A549 (cell line): ENCODE results near the gene CNNM2. TPM values are rescaled to one million over a fixed set of nuclear protein-coding genes. Genes with fewer than 3 reads are reported as not detected.

ENCODE experiments used
- ATAC-seq, 2 experiments: fragments of 200-7000 bp in 1 of 2; fragments of >200 bp in 1 of 2; cut with Nextera tagmentation in 1 of 2; cut with Tn5 transposase in 1 of 2; 3 replicates each; pipeline versions ENCODE4 v1.8.0 to v1.9.1; 2018 to 2020; ENCODE audit warnings: mild to moderate bottlenecking in 1 of 2, moderate library complexity in 1 of 2
- CTCF ChIA-PET: fragments of 300-600 bp; sonication (Branson Sonifier 250); formaldehyde crosslinking; extraction: SDS; loops from one replicate; lab custom pipeline; 2021; ENCODE audit warnings: antibody characterized with exemption, inconsistent platforms; lab: Yijun Ruan, JAX
- POLR2A ChIA-PET: fragments of 350-600 bp; formaldehyde crosslinking; extraction: SDS; loops from one replicate; lab custom pipeline; 2021; ENCODE audit warnings: antibody characterized with exemption, inconsistent platforms; lab: Yijun Ruan, JAX
- DNase-seq, 2 experiments: peaks; one replicate each; pipeline versions ENCODE4 v3.0.0 to v3.0.0-alpha.2; 2011 to 2016; ENCODE audit warnings: low read depth in 1 of 2, low spot score in 1 of 2
- FAIRE-seq: peaks from 2 replicates; lab custom pipeline; 2011; peaks lifted over from hg19 to GRCh38; lab: Jason Lieb, UNC
- H3K27ac ChIP-seq, 2 experiments: fragments of >200 bp; sonication (Bioruptor Twin); formaldehyde crosslinking; 3 replicates each; pipeline ENCODE4 v1.5.1; 2016 to 2017
- H3K4me1 ChIP-seq: fragments of >200 bp; sonication (Bioruptor Twin); formaldehyde crosslinking; 3 replicates; pipeline ENCODE4 v1.6.1; 2016
- H3K4me2 ChIP-seq: fragments of >200 bp; sonication (Bioruptor Twin); formaldehyde crosslinking; 3 replicates; pipeline ENCODE4 v1.6.1; 2016
- H3K4me3 ChIP-seq: fragments of >200 bp; sonication (Bioruptor Twin); formaldehyde crosslinking; 3 replicates; pipeline ENCODE4 v1.5.1; 2016
- H3K9me3 ChIP-seq: fragments of >200 bp; sonication (Bioruptor Twin); formaldehyde crosslinking; 3 replicates; pipeline ENCODE4 v1.6.1; 2016
- CBX8 ChIP-seq: fragments of 200-600 bp; sonication (generic); IDR thresholded peaks from 2 replicates; pipeline ENCODE4 v1.6.1; 2016
- E2F6 ChIP-seq: IDR thresholded peaks from 2 replicates; pipeline ENCODE4 v1.6.1; 2012; ENCODE audit warnings: low read depth, borderline replicate concordance
- EHMT2 ChIP-seq: fragments of 200-600 bp; sonication (generic); IDR thresholded peaks from 2 replicates; pipeline ENCODE4 v1.6.1; 2016; ENCODE audit warnings: antibody characterized with exemption, low read depth, mild to moderate bottlenecking, moderate library complexity
- EP300 ChIP-seq, 2 experiments: fragments of >200 bp; sonication (Bioruptor Twin); formaldehyde crosslinking; IDR thresholded peaks; 2 replicates in 1 of 2; 3 replicates in 1 of 2; pipeline ENCODE4 v1.6.1; 2016 to 2017
- ESRRA ChIP-seq: fragments of 150-350 bp; IDR thresholded peaks from 2 replicates; pipeline ENCODE4 v1.6.1; 2014; ENCODE audit warnings: mild to moderate bottlenecking, low read length, borderline replicate concordance
- FOSL2 ChIP-seq, 2 experiments: fragments of 450-650 bp in 1 of 2; fragments of >200 bp in 1 of 2; sonication (Bioruptor Twin) in 1 of 2; formaldehyde crosslinking; IDR thresholded peaks; 2 replicates each; pipeline versions ENCODE4 v1.5.0 to v1.6.1; 2016 to 2020; ENCODE audit warnings: mild to moderate bottlenecking in 1 of 2, moderate library complexity in 1 of 2
- FOXS1 ChIP-seq: fragments of 250-450 bp; sonication (Bioruptor Pico); IDR thresholded peaks from 2 replicates; pipeline ENCODE4 v1.5.0; 2020; ENCODE audit warnings: mild to moderate bottlenecking, moderate library complexity
- GATA3 ChIP-seq: IDR thresholded peaks from 2 replicates; pipeline ENCODE4 v1.6.1; 2012; ENCODE audit warnings: borderline replicate concordance
- HDAC2 ChIP-seq: fragments of 200-600 bp; sonication (generic); IDR thresholded peaks from 2 replicates; pipeline ENCODE4 v1.6.1; 2016
- HEYL ChIP-seq: fragments of 250-450 bp; sonication (Bioruptor Pico); IDR thresholded peaks from 2 replicates; pipeline ENCODE4 v1.8.0; 2021; ENCODE audit warnings: mild to moderate bottlenecking, moderate library complexity
- HMGXB4 ChIP-seq: fragments of 250-450 bp; sonication (Bioruptor Pico); IDR thresholded peaks from 2 replicates; pipeline ENCODE4 v1.5.0; 2021; ENCODE audit warnings: mild to moderate bottlenecking, moderate library complexity, borderline replicate concordance
- HOXB13 ChIP-seq: fragments of 250-450 bp; sonication (Bioruptor Pico); IDR thresholded peaks from 2 replicates; pipeline ENCODE4 v1.5.0; 2020; ENCODE audit warnings: low read depth, mild to moderate bottlenecking, moderate library complexity
- MAFK ChIP-seq: fragments of 450-650 bp; IDR thresholded peaks from 2 replicates; pipeline ENCODE4 v1.6.1; 2014; ENCODE audit not compliant: partially characterized antibody
- MAZ ChIP-seq: fragments of 150-350 bp; IDR thresholded peaks from 2 replicates; pipeline ENCODE4 v1.6.1; 2014; ENCODE audit warnings: antibody characterized with exemption, low read depth, low read length, borderline replicate concordance
- MYC ChIP-seq: IDR thresholded peaks from 2 replicates; pipeline ENCODE4 v1.6.1; 2012; ENCODE audit warnings: mild to moderate bottlenecking, inconsistent platforms, low read length, improper control_type of control experiment, borderline replicate concordance
- NFE2L2 ChIP-seq: fragments of 150-350 bp; conservative IDR thresholded peaks from 2 replicates; pipeline ENCODE4 v1.6.1; 2014; ENCODE audit warnings: low read length
- NPAS2 ChIP-seq: fragments of 250-450 bp; sonication (Bioruptor Pico); IDR thresholded peaks from 2 replicates; pipeline ENCODE4 v1.8.0; 2022; ENCODE audit warnings: mild to moderate bottlenecking, moderate library complexity, borderline replicate concordance
- NR3C1 ChIP-seq: fragments of >200 bp; sonication (Bioruptor Twin); formaldehyde crosslinking; IDR thresholded peaks from 3 replicates; pipeline ENCODE4 v1.6.1; 2017
- RAD21 ChIP-seq, 2 experiments: fragments of >200 bp in 1 of 2; sonication (Bioruptor Twin) in 1 of 2; formaldehyde crosslinking in 1 of 2; IDR thresholded peaks in 1 of 2; conservative IDR thresholded peaks in 1 of 2; 2 replicates in 1 of 2; 3 replicates in 1 of 2; pipeline ENCODE4 v1.6.1; 2012 to 2018; ENCODE audit warnings: inconsistent platforms in 1 of 2
- RARB ChIP-seq: fragments of 250-450 bp; sonication (Bioruptor Pico); IDR thresholded peaks from 2 replicates; pipeline ENCODE4 v1.8.0; 2021; ENCODE audit warnings: mild to moderate bottlenecking, moderate library complexity
- RNF2 ChIP-seq: fragments of 200-600 bp; sonication (generic); IDR thresholded peaks from 2 replicates; pipeline ENCODE4 v1.6.1; 2016; ENCODE audit warnings: low read depth, mild to moderate bottlenecking, antibody characterized with exemption, moderate library complexity, borderline replicate concordance
- ZFP36 ChIP-seq: fragments of 450-650 bp; IDR thresholded peaks from 2 replicates; pipeline ENCODE4 v1.6.1; 2014; ENCODE audit warnings: borderline replicate concordance; ENCODE audit not compliant: partially characterized antibody
- WGBS: methylation state at CpG from one replicate; pipeline ENCODE4 v1.1.6; 2017; ENCODE audit errors: missing lambda C conversion rate; 5-methylcytosine and 5-hydroxymethylcytosine counted together
- polyA plus RNA-seq, 4 experiments: library from polyadenylated mRNA; depleted of rRNA in 3 of 4; stranded (reverse); fragments of >200 nt; fragmentation: RNase III in 1 of 4; extraction: RNeasy Plus Mini Kit Qiagen cat#74134 plus additional on column Dnase treatment in 1 of 4; gene quantifications; 2 replicates in 3 of 4; 3 replicates in 1 of 4; pipeline ENCODE4 v1.2.3, GENCODE V29; 2011 to 2017
- TF ChIP-seq, protein P1 (sequence below): fragments of 250-450 bp; sonication (Bioruptor Pico); IDR thresholded peaks from 2 replicates; pipeline ENCODE4 v1.5.0; 2020; ENCODE audit warnings: low read depth, mild to moderate bottlenecking, moderate library complexity
- TF ChIP-seq, protein P2 (sequence below): fragments of >200 bp; sonication (Bioruptor Twin); formaldehyde crosslinking; IDR thresholded peaks from 3 replicates; pipeline ENCODE4 v1.5.1; 2016
- TF ChIP-seq, protein P3 (sequence below): fragments of 200-600 bp; sonication (generic); IDR thresholded peaks from 2 replicates; pipeline ENCODE4 v1.6.1; 2016; ENCODE audit warnings: antibody characterized with exemption, mild to moderate bottlenecking, moderate library complexity

CNNM2 gene
- polyA plus RNA-seq, 2 of the 4 experiments (the other 2 are of a cell fraction): 6.4 to 6.9 TPM

- ChIA-PET POLR2A (no interaction called here), CTCF (interaction anchor here (0.5 to 0.6 kb wide), 3 partner anchors 18 to 305 kb away, joined by 3 to 4 read pairs (median 3); partner anchors contain the start of gene RPEL1)
- TF ChIP-seq HEYL (no peak), CBX8 (no peak), FOXS1 (CRISPR knock-in tag) (no peak), RAD21 (conservative IDR thresholded peaks at IDR 0.05 in 1 of 2, IDR thresholded peaks at IDR 0.05 in 1 of 2) (no peak), EP300 (IDR thresholded peaks at IDR 0.05) (no peak), MAZ (no peak), EHMT2 (no peak), HOXB13 (CRISPR knock-in tag) (no peak), GATA3 (no peak)
- Histone ChIP-seq H3K9me3 (no peaks in the 10 kb centered on the region), H3K4me3 (no peak overlapping the region), H3K4me2 (no peak overlapping the region), H3K27ac (no peak overlapping the region), H3K4me1 (peaks cover 19% of the 10 kb centered on the region)
- FAIRE-seq (no peak), ATAC-seq (no peak), DNase-seq (no peak)
- WGBS: 93% methylated on average over 3 of the region's 3 CpGs
These were observed 23.3 kb downstream of the CNNM2 start for GRCh38 chr10:102941401-102941800.

DNA sequence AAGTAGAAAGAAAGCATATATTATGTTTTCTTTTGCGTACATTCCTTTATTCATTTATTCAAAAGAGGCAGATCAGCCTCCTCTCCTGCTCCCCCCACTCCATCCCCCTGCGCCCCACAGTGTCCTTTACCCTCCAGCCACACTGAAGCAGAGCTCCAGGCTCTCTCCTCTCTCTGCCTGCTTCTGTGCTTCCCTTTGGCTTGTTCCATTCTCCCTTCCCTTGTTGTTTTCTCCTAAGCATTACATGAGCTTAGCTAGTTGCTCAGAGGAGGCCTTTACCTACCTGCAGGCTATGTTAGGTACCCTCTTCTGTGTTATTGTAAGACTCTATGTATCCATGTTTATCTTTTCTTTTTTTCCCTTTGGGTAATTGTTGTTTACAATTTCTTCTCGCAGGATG lies 27.4 kb downstream of the CNNM2 start:
- TF ChIP-seq, protein P1, sequence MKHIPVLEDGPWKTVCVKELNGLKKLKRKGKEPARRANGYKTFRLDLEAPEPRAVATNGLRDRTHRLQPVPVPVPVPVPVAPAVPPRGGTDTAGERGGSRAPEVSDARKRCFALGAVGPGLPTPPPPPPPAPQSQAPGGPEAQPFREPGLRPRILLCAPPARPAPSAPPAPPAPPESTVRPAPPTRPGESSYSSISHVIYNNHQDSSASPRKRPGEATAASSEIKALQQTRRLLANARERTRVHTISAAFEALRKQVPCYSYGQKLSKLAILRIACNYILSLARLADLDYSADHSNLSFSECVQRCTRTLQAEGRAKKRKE (CRISPR knock-in tag): no peak
- TF ChIP-seq MYC: no peak
- TF ChIP-seq ESRRA: no peak
- TF ChIP-seq FOSL2 (IDR thresholded peaks at IDR 0.05): no peak
- no peak for TF ChIP-seq FOSL2 (CRISPR knock-in tag; IDR thresholded peaks at IDR 0.05)
- TF ChIP-seq, protein P2, sequence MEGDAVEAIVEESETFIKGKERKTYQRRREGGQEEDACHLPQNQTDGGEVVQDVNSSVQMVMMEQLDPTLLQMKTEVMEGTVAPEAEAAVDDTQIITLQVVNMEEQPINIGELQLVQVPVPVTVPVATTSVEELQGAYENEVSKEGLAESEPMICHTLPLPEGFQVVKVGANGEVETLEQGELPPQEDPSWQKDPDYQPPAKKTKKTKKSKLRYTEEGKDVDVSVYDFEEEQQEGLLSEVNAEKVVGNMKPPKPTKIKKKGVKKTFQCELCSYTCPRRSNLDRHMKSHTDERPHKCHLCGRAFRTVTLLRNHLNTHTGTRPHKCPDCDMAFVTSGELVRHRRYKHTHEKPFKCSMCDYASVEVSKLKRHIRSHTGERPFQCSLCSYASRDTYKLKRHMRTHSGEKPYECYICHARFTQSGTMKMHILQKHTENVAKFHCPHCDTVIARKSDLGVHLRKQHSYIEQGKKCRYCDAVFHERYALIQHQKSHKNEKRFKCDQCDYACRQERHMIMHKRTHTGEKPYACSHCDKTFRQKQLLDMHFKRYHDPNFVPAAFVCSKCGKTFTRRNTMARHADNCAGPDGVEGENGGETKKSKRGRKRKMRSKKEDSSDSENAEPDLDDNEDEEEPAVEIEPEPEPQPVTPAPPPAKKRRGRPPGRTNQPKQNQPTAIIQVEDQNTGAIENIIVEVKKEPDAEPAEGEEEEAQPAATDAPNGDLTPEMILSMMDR: no peak
- TF ChIP-seq HOXB13 (CRISPR knock-in tag): no peak
- TF ChIP-seq HMGXB4 (CRISPR knock-in tag): no peak
- no peak for TF ChIP-seq RARB (CRISPR knock-in tag)
- TF ChIP-seq MAZ: no peak
- TF ChIP-seq MAFK: no peak
- no peak for TF ChIP-seq NR3C1
- no peak for TF ChIP-seq HDAC2
- CTCF ChIA-PET: interaction anchor here (1.0 to 1.8 kb wide), 3 partner anchors 11 to 41 kb away, joined by 3 to 6 read pairs (median 5); partner anchors contain the start of gene CNNM2
- ATAC-seq (no peak; a peak in 1 of 6 replicates), DNase-seq (no peak), FAIRE-seq (no peak)
- POLR2A ChIA-PET: no interaction called here
- H3K4me1 ChIP-seq: peaks cover 19% of the 10 kb centered on the region
- 0 out of 3 replicates have a peak overlapping the region, but pooled peaks have one; percentile 13 for H3K4me2 ChIP-seq
- 64% methylated on average over 3 of the region's 3 CpGs for WGBS
- H3K27ac ChIP-seq: no peak overlapping the region
- no peak overlapping the region for H3K4me3 ChIP-seq
- H3K9me3 ChIP-seq: no peaks in the 10 kb centered on the region

GRCh38 chr10:102945962-102946361 lies 27.9 kb downstream of the CNNM2 start:
- DNase-seq (no peak), FAIRE-seq (no peak), ATAC-seq (no peak)
- Histone ChIP-seq H3K4me1 (peaks cover 19% of the 10 kb centered on the region), H3K4me2 (no peak overlapping the region), H3K4me3 (no peak overlapping the region), H3K9me3 (no peaks in the 10 kb centered on the region), H3K27ac (no peak overlapping the region)
- WGBS: 85% methylated on average over 2 of the region's 2 CpGs
- ChIA-PET CTCF (interaction anchor here (1.0 to 1.8 kb wide), 3 partner anchors 12 to 40 kb away, joined by 3 to 6 read pairs (median 5); partner anchors contain the start of gene CNNM2), POLR2A (no interaction called here)
- TF ChIP-seq HDAC2: no peak
- TF ChIP-seq NFE2L2: no peak
- no peak for TF ChIP-seq E2F6
- no peak for TF ChIP-seq HOXB13 (CRISPR knock-in tag)
- TF ChIP-seq RARB (CRISPR knock-in tag): no peak
- TF ChIP-seq, protein P3, sequence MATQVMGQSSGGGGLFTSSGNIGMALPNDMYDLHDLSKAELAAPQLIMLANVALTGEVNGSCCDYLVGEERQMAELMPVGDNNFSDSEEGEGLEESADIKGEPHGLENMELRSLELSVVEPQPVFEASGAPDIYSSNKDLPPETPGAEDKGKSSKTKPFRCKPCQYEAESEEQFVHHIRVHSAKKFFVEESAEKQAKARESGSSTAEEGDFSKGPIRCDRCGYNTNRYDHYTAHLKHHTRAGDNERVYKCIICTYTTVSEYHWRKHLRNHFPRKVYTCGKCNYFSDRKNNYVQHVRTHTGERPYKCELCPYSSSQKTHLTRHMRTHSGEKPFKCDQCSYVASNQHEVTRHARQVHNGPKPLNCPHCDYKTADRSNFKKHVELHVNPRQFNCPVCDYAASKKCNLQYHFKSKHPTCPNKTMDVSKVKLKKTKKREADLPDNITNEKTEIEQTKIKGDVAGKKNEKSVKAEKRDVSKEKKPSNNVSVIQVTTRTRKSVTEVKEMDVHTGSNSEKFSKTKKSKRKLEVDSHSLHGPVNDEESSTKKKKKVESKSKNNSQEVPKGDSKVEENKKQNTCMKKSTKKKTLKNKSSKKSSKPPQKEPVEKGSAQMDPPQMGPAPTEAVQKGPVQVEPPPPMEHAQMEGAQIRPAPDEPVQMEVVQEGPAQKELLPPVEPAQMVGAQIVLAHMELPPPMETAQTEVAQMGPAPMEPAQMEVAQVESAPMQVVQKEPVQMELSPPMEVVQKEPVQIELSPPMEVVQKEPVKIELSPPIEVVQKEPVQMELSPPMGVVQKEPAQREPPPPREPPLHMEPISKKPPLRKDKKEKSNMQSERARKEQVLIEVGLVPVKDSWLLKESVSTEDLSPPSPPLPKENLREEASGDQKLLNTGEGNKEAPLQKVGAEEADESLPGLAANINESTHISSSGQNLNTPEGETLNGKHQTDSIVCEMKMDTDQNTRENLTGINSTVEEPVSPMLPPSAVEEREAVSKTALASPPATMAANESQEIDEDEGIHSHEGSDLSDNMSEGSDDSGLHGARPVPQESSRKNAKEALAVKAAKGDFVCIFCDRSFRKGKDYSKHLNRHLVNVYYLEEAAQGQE: no peak
- TF ChIP-seq ZFP36: no peak
- no peak for TF ChIP-seq NPAS2 (CRISPR knock-in tag)
- no peak for TF ChIP-seq RNF2
